GM10266 (cell line): ENCODE data around the gene PAF1.

ENCODE experiments used
- DNase-seq: peaks from one replicate; pipeline ENCODE4 v3.0.0; 2012; ENCODE audit errors: extremely low spot score
- TF ChIP-seq, protein P1 (sequence below): IDR thresholded peaks from 2 replicates; pipeline ENCODE4 v1.5.1; 2012; ENCODE audit warnings: mild to moderate bottlenecking, low read depth; ENCODE audit not compliant: control insufficient read depth, insufficient read depth; ENCODE audit errors: missing control alignments

Gene PAF1

DNA sequence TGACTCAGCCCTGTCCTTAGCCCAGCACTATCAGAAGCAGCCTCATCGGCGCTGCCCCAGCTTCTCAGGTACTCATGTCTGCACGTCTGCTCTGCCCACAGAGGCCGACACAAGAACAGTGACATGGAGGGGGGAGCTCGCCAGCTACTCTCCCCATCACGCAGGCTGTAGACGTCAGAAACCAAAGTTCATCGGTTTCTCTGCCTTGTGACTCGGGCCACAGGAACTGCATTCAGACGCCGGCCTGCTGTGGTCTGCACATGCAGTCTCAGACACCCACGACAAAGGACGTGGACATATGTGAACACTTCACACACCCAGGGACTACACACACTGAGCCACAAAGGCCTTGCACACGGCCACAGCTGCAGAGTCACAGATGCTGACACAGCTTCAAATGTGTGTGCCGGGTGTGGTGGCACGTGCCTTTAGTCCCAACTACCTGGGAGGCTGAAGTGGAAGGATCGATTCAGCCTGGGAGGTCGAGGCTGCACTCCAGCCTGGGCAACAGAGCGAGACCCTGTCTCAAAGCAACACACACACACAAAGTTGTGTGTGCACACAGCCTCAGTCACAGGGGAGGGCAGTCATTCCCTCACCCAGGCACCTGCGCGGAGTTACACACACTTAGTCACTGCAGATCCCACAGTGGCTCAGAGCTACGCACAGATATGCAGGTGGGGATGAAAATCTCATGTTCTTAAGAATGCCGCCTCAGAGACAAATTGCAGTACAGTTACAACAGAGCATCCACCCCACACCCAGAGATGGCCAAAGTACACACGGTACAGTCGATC lies 10.8 kb upstream of the PAF1 start:
- peak; percentile 70 for DNase-seq
- TF ChIP-seq, protein P1, sequence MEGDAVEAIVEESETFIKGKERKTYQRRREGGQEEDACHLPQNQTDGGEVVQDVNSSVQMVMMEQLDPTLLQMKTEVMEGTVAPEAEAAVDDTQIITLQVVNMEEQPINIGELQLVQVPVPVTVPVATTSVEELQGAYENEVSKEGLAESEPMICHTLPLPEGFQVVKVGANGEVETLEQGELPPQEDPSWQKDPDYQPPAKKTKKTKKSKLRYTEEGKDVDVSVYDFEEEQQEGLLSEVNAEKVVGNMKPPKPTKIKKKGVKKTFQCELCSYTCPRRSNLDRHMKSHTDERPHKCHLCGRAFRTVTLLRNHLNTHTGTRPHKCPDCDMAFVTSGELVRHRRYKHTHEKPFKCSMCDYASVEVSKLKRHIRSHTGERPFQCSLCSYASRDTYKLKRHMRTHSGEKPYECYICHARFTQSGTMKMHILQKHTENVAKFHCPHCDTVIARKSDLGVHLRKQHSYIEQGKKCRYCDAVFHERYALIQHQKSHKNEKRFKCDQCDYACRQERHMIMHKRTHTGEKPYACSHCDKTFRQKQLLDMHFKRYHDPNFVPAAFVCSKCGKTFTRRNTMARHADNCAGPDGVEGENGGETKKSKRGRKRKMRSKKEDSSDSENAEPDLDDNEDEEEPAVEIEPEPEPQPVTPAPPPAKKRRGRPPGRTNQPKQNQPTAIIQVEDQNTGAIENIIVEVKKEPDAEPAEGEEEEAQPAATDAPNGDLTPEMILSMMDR: no peak

DNA sequence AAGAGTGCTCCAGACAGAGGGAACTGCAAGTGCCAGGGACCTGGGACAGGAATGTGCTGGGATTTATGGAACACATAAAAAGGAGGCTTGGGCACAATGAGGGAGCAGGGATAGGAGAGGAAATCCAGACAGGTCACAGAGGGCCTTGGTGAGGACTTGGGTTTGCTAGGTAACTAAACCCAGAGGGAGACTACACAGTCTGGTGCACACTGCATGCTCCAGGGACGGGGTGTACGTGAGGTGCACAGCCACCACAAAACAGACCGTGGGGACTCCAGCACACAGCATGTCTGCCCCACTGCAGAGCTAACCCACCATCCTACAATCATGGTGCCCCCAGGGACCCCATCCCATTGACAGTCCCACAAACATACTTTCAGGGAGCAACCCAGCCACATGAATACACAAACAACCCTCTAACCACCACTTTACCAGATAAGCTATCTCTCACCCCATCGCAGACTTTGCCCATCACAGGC lies 10.2 kb upstream of the PAF1 start:
- TF ChIP-seq, protein P1: no peak
- no peak for DNase-seq

DNA sequence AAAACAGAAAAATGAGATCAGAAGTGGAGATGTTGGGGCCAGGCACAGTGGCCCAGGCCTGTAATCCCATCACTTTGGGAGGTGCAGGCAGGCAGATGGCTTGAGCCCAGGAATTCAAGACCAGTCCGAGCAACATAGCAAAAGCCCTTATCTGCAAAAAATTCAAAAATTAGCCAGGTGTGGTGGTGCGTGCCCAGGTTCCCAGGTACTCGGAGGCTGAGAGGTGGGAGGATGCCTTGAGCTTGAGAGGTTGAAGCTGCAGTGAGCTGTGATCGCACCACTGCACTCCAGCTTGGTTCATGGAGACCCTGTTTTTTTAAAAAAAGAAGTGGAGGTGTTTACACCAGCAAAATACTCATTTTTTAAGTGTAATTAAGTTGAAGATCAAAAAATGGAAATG lies 9.2 kb upstream of the PAF1 start:
- DNase-seq: no peak
- TF ChIP-seq, protein P1: no peak

DNA sequence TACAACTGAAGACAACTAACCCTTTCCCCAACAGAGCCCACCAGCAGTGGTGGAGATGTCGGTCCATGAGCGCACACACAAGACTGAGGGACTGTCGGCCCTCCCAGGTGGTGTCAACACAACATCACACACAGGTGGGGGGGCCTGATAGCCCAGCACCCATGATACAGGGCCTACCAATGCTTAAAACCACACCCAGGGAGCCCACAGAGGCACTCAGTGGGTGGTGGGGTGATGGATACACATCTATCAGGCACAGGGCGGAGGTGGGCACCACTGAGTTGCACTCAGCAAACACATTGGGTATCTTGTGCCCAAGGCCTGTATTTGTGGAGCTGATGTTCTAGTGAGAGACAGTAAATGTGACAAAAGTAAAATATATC lies 8.8 kb upstream of the PAF1 start:
- DNase-seq: no peak
- TF ChIP-seq, protein P1: no peak

DNA sequence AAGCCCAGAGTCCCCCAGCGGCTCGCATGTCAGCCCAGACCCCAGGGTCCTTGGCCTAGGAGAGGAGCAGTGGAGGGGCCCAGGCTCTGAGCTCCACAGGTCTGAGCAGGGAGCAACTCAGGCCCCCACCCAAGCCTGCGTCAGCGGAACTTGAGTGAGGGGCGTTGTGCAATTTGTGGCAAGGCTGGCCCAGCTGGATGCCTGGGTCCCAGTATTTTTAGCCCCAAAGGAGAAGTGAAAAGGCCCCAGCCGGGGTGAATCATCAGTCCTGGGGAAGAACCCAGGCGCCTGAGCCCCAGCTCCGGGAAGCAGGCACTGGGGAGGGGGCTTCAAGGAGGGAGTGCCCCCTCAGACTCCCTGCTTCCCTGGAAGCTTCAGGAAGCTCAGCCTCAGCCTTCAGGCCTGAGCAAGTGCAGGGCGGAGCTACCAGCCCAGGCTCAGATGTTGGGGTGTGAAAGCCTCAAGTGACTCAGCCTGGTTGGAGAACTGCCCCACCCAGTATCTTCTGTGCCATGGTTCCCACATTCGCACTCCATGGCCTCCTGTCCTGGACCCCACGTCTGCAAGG lies 7.5 kb upstream of the PAF1 start:
- no peak for DNase-seq
- TF ChIP-seq, protein P1: no peak

DNA sequence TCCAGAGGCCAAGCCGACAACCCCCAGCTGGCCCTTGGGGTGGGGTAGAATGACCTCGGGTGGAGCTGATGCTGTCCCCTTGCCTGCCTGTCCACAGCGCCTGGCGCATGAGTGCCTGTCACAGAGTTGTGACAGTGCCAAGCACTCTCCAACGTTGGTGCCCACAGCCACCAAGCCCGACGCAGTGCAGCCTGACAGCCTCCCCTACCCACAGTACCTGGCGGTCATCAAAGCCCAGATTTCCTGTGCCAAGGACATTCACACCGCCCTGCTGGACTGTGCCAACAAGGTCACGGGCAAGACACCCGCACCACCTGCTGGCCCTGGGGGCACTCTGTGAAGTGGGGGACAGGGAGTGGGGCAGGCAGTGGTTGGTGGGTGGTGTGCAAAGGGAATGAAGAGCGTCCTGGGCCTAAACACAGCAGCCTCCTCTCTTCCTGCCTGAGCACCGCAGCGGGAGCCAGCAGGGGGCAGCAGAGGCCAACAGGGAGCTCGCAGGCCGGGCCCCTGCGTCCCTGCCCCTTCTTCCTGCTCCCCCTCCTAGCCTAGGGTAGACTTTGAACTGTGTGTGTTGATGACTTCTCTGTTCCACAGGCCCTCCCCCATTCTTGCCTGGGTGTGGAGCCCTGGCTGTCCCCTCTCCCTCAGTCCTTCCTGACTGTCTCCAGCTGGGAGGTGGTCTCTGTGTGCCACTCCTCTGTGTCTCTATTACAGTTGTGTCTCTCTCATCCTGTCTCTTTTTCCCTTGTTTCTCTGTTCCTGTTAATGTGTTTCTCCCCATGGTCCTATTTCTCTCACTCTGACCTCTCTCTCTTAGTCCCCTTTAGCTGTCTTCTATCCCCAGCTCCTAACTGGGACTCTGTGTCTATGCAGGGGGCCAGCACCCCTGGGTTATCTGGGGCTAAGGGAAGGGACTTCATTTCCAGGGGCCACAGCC lies 6.7 kb upstream of the PAF1 start:
- TF ChIP-seq, protein P1: peak; percentile 99
- peak; percentile 87 for DNase-seq
